HG03159 (cell line): ENCODE measurements around the gene FAM149B1.

Source experiments
- ATAC-seq: cut with Tn5 transposase; IDR thresholded peaks from one replicate; pipeline ENCODE4 v1.9.1; 2021; ENCODE audit warnings: mild to moderate bottlenecking, moderate library complexity; ENCODE audit not compliant: unreplicated experiment

FAM149B1 gene

DNA sequence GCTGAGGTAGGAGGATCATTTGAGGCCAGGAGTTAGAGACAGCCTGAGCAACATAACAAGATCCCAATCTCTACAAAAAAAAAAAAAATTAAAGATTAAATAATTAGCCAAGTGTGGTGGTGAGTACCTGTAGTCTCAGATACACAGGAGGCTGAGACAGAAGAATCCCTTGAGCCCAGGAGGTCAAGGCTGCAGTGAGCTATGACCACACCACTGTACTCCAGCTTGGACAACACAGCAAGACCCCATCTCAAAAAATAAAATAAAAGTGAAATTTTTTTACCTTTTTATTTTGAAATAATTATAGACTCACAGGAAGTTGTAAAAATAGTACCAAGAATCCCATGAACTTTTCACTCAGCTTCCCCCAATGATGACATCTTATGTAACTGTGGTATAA lies 4.9 kb downstream of the FAM149B1 start:
- ATAC-seq: no peak

DNA sequence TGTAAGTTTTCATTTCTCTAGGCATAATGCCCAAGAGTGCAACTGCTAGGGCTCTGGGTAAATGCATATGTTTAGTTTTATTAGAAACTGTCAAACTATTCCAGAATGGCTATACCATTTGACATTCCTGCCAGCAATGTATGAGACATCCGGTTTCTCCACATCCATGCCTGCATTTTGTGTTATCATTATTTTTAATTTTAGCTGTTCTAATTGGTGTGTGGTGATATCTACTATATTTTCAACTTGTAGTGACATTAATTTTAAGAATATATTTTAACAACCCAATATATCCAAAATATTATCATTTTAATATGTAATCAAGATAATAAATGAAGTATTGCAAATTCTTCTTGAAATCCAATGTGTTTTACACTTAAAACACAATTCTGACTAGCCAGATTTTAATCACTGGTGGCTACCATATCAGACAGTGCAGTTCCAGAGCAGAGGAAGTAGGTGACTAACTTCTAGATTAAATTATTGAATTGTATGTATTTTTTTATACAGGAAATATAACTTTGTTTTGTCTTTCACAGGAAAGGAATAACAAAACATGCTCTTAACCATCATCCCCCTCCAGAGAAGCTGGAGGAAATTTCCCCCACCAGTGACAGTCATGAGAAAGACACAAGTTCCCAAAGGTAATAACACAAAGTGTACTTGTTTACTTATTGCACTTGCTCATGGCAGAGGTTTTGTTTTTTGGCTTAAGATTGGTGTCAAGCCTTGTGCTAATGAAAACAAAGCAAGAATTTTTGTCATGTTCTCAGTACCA lies 6.4 kb downstream of the FAM149B1 start:
- no peak for ATAC-seq

DNA sequence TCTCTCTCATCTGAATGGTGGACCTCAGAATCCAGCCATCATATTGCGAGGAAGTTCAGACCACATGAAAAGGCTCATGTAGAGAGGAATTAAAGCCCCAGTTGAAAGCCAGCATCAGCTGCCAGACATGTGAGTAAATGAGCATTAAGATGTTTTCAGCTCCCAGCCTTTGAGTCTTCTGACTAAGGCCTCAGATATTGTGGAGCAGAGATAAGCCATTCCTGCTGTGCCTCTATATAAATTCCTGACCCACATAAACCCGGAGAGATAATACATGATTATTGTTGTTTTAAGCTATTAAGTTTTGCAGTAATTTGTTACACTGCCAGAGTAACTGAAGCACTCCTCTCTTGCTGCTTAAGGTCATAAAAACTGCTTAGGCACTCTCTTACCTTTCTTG lies 14.6 kb downstream of the FAM149B1 start:
- ATAC-seq: no peak

DNA sequence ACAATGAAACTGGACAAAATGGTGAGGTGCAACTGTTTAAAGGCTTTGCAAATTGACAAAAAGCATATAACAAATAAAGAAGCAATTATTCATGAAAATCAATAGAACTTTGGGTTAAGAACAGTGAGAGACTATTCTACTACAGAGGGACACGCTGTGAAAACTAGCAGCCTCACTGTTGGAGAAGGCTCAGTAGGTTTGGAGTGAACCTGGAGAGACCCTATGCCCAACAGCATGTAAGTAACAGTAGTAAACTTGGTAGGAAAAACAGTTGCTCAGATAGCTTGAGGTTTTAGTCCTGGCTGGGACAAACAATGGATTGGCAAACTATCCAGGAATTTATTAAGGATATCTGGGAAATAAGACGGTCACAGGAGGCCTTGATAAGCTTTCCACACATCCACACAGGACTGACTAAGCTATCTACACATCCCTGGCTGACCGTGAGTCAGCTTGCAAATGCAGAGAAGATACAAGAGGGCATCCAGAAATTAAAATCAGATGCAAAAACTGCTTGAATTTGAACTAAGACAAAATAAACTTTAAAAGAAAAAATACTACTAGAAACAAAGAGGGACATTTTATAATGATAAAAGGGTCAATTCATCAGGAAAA lies 15.9 kb downstream of the FAM149B1 start:
- ATAC-seq: no peak

GRCh38 chr10:73186266-73186665 lies 18.3 kb downstream of the FAM149B1 start:
- no peak for ATAC-seq

GRCh38 chr10:73190188-73190587 lies 22.3 kb downstream of the FAM149B1 start:
- no peak for ATAC-seq

DNA sequence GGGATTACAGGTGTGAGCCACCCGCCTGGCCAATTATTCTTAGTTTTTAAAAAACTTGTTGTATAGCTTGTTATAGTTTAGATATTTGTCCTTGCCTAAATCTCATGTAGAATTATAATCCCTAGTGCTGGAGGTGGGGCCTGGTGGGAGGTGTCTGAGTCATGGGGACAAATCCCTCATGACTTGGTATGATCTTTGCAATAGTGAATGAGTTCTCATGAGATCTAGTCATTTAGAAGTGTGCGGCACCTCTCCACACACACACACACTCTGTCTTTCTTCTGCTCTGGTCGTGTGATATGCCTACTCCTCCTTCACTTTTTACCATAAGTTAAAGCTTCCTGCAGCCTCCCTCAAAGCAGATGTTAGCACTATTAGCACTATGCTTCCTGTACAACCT lies 37.2 kb downstream of the FAM149B1 start:
- ATAC-seq: no peak

GRCh38 chr10:73205890-73206289 lies 38.0 kb downstream of the FAM149B1 start:
- no peak for ATAC-seq

- no peak for ATAC-seq
Measured at GRCh38 chr10:73206385-73206784, 38.5 kb downstream of the FAM149B1 start.

GRCh38 chr10:73207883-73208282 lies 40.0 kb downstream of the FAM149B1 start:
- ATAC-seq: no peak

- no peak for ATAC-seq
Measured at GRCh38 chr10:73209705-73210104, 41.8 kb downstream of the FAM149B1 start.

- no peak for ATAC-seq
Measured at GRCh38 chr10:73210395-73211105, 42.6 kb downstream of the FAM149B1 start.

DNA sequence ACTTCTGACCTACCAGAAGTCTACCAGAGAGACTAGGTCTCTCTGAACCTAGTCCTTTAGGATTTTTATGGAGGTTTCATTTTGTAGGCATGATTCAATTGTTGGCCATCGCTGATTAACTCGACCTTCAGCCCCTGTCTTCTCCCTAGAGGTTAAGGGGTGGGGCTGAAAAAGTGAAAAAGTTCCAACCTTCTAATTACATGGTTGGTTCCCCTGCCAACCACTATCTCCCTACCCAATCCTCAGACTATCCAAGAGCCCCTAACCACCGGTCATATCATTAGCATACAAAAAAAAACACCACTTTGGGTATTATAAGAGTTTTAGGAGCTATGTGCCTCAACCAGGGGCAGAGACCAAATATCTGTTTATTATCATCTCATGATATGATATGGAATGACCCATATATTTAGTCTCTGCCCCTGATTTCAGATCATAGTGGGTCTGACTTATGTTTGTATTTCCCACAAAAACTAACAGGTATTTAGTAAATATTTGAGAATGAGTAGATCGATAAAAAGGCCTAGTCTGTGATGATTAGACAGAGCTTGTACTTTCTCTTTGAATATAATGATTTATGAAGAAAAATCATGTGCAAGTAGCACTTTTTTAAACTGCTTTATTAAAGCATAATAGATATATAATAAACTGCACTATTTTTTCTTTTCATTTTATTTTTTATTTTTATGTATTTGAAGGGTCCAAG lies 43.3 kb downstream of the FAM149B1 start:
- ATAC-seq: no peak

GRCh38 chr10:73215749-73216148 lies 47.8 kb downstream of the FAM149B1 start:
- ATAC-seq: no peak

DNA sequence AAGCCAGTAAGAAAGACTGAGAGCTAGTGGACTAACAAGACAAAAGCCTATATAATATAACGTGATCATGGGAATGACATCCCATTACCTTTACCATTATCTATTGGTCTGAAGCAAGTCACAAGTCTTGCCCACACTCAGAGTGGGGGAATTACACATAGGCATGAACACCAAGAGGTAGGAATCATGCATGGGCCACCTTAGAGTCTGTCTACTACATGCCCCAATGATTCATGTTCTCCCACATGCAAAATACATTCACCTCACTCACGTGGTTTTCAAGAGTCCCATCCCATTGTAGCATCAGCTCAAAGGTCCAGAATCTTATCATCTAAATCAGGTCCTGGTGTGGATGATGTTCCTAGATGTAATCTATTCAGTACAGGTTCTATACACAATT lies 49.7 kb downstream of the FAM149B1 start:
- no peak for ATAC-seq

DNA sequence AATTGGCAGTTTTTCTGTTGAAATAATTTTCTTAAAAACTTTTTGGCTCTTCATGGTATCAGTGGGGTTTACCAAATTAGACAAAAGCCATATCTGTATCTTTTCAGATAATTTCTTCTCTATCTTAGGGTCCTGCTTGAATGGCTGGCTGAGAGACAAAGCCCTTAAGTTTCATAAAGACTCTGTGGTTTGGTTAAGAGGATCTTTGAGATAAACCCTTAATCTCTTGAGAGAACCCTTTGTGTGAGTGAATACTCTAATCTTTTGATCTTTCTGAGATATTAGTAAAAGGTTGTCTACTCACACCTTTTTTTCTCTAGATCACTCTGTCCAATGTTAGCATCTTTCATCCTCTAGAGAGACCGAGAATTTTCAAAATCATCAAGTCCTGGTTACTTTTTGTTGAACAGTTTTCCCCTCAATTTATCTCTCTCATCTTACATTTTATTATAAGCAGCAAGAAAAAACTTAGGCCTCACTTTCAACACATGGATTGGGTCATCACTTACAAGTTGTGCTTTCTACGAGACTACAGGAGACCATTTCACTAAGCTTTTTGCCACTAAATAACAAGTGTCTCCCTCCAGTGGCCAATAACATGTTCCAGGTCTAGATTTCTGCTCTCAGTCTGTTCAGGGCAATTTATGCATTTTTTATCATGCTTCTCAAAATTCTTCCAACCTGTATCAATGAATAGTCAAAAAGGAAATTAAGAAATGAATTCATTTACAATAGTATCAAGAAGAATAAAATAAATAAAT lies 50.7 kb downstream of the FAM149B1 start:
- no peak for ATAC-seq

DNA sequence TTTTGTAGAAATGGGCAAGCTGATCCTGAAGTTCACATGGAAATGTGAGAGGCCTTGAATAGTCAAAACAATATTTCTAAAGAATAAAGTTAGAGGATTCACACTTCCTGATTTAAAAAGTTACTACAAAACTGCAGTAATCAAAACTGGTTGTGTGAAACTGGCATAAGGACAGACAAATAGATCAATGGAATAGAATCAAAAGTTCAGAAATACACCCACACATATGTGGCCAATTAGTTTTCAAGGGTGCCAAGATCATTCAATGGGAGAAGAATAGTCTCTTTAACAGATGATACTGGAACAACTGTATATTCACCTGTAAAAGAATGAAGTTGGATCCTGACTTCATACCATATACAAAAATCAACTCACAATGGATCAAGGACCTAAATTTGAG lies 51.5 kb downstream of the FAM149B1 start:
- no peak for ATAC-seq

- ATAC-seq: no peak
Measured at GRCh38 chr10:73220989-73221388, 53.1 kb downstream of the FAM149B1 start.

DNA sequence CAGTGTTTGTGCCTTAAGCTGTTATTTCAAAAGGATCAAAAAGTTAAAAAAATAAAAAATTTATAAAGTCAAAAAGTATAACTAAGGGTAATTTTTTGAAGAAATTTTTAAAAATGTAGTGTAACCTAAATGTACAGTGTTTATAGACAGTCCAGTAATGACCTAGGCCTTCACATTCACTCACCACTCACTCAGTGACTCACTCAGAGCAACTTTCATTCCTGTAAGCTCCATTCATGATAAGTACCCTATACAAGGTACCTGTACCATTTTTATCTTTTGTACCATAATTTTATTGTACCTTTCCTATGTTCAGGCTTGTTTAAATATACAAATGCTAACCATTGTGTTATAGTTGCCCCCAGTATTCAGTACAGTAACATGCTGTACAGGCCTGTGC lies 57.6 kb downstream of the FAM149B1 start:
- no peak for ATAC-seq

GRCh38 chr10:73226663-73227062 lies 58.7 kb downstream of the FAM149B1 start:
- no peak for ATAC-seq

DNA sequence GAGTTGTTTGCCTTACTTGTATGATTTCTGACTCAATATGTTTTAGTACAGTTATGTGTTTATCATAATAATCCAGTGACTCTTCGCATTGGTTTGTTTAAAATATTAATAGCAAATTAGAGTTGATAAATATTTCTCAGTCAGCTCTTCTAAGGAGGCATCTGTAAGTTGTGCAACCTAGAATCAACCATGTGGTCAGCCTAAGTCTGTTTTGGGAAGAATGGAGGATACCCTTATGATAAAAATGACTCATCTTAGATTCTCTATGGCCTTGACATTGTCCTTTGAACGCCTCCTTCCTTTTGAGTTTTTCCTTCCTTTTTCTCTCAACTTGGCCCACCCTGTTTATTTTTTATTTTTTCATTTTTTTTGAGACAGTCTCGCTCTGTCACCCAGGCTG lies 60.3 kb downstream of the FAM149B1 start:
- ATAC-seq: no peak
